ENCODE measurements around the gene ACTA1. TPM values are rescaled to one million over a fixed set of nuclear protein-coding genes. Genes with fewer than 3 reads are reported as not detected.

ACTA1 gene
- total RNA-seq, 1 donor from 2014 or later: not detected

DNA sequence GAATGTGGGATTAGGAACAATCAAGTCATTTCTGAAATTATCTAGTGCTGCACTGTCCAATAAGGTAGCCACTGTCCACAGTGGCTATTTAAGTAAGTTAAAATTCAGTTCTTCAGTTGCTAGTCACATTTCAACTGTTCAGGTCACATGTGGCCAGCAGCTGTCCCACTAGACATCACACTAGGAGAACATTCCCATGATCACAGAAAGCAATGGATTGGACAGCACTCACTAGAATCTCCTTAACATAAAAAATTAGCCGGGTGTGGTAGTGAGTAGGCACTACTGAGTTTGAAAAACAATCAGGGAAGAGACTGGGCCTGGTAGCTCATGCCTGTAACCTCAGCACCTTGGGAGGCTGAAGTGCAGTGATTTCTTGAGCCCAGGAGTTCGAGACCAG lies 40.6 kb upstream of the ACTA1 start:
- ATAC-seq: no peak
- TF ChIP-seq, protein P1, sequence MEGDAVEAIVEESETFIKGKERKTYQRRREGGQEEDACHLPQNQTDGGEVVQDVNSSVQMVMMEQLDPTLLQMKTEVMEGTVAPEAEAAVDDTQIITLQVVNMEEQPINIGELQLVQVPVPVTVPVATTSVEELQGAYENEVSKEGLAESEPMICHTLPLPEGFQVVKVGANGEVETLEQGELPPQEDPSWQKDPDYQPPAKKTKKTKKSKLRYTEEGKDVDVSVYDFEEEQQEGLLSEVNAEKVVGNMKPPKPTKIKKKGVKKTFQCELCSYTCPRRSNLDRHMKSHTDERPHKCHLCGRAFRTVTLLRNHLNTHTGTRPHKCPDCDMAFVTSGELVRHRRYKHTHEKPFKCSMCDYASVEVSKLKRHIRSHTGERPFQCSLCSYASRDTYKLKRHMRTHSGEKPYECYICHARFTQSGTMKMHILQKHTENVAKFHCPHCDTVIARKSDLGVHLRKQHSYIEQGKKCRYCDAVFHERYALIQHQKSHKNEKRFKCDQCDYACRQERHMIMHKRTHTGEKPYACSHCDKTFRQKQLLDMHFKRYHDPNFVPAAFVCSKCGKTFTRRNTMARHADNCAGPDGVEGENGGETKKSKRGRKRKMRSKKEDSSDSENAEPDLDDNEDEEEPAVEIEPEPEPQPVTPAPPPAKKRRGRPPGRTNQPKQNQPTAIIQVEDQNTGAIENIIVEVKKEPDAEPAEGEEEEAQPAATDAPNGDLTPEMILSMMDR (IDR thresholded peaks at IDR 0.05): no peak
- no peaks in the 10 kb centered on the region for H3K4me1 ChIP-seq
- no peak overlapping the region for H3K27ac ChIP-seq
- H3K27me3 ChIP-seq: no peaks in the 10 kb centered on the region
- H3K4me3 ChIP-seq: no peak overlapping the region
- peaks cover 84% of the 10 kb centered on the region for H3K36me3 ChIP-seq
- intact Hi-C loops (cut with DNase I): loop anchor here (10.0 kb wide), 1 partner anchor 220 kb away; no protein-coding TSS in a partner anchor
- no peak for DNase-seq
- H3K9me3 ChIP-seq: no peaks in the 10 kb centered on the region

GRCh38 chr1:229471175-229471574 lies 37.3 kb upstream of the ACTA1 start:
- Histone ChIP-seq H3K4me3 (no peak overlapping the region), H3K4me1 (no peaks in the 10 kb centered on the region), H3K9me3 (no peaks in the 10 kb centered on the region), H3K27me3 (no peaks in the 10 kb centered on the region), H3K27ac (no peak overlapping the region), H3K36me3 (peaks cover 87% of the 10 kb centered on the region)
- DNase-seq: no peak
- ATAC-seq: no peak
- TF ChIP-seq, protein P1 (IDR thresholded peaks at IDR 0.05): no peak
- intact Hi-C loops (cut with DNase I): loop anchor here (10.0 kb wide), 1 partner anchor 216 kb away; no protein-coding TSS in a partner anchor

DNA sequence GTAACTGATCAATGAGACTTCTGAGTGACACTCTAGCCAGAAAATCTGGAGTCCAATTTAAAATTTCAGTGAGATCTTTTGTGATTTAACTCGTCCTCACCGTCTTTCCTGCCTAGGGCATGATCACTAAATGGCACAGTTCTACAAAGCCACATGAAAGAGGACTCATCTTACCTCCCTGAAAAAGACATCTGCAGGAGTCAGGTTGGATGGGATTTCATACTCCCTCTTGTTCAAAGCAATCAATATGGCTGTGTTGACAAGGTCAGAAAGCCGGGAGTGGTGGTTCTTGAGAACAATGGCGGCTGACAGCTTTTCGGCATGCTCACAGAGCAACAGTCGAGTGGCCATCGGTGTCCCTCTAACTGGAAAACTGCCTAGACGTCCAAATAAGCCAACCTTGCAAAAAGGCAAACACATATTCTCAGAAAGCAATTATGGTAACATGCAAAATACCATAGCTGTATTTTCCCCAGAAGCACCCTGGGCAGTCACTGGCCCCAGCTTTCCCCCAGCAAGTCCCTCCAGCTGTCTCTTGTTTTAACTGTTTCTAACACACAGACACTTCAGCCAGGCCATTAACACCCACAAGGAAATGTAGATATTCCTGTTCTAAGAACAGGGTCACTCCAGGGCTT lies 36.6 kb upstream of the ACTA1 start:
- Histone ChIP-seq H3K4me3 (no peak overlapping the region), H3K36me3 (peaks cover 88% of the 10 kb centered on the region), H3K27me3 (no peaks in the 10 kb centered on the region), H3K9me3 (no peaks in the 10 kb centered on the region), H3K4me1 (no peaks in the 10 kb centered on the region), H3K27ac (no peak overlapping the region)
- ATAC-seq: no peak
- intact Hi-C loops (cut with DNase I): loop anchor here (10.0 kb wide), 1 partner anchor 216 kb away; no protein-coding TSS in a partner anchor
- TF ChIP-seq, protein P1 (IDR thresholded peaks at IDR 0.05): no peak
- no peak for DNase-seq

- no peak overlapping the region for H3K27ac ChIP-seq
- TF ChIP-seq, protein P1 (IDR thresholded peaks at IDR 0.05): no peak
- H3K27me3 ChIP-seq: no peaks in the 10 kb centered on the region
- intact Hi-C loops (cut with DNase I): no loop called here
- H3K4me3 ChIP-seq: no peak overlapping the region
- DNase-seq (no peak), ATAC-seq (no peak)
- H3K9me3 ChIP-seq: no peaks in the 10 kb centered on the region
- H3K4me1 ChIP-seq: no peaks in the 10 kb centered on the region
- peaks cover 88% of the 10 kb centered on the region for H3K36me3 ChIP-seq
Measured at GRCh38 chr1:229466887-229467286, 33.0 kb upstream of the ACTA1 start.

GRCh38 chr1:229464672-229465071 lies 30.8 kb upstream of the ACTA1 start:
- intact Hi-C loops (cut with DNase I): no loop called here
- Histone ChIP-seq H3K4me1 (no peaks in the 10 kb centered on the region), H3K27me3 (no peaks in the 10 kb centered on the region), H3K27ac (no peak overlapping the region), H3K9me3 (no peaks in the 10 kb centered on the region), H3K36me3 (peaks cover 97% of the 10 kb centered on the region), H3K4me3 (no peak overlapping the region)
- TF ChIP-seq, protein P1 (IDR thresholded peaks at IDR 0.05): no peak
- DNase-seq: no peak
- ATAC-seq: no peak

Measured in upper lobe of right lung (tissue), 1 donor.